GM13976 (cell line): ENCODE data around the gene PAX5.

Experiments used
- DNase-seq: peaks from one replicate; pipeline ENCODE4 v3.0.0; 2012; ENCODE audit warnings: low spot score
- CTCF ChIP-seq: IDR thresholded peaks from 2 replicates; pipeline ENCODE4 v1.5.1; 2012; ENCODE audit warnings: borderline replicate concordance, mild to moderate bottlenecking; ENCODE audit not compliant: insufficient read depth; ENCODE audit errors: extremely low read depth, missing control alignments, control extremely low read depth
- in situ Hi-C: fragments of 300-500 bp; cut with MboI; formaldehyde crosslinking; loops from one replicate; pipeline ENCODE4 v1.12.0; 2022; ENCODE audit warnings: low sequenced_read_pairs, mixed read lengths, inconsistent platforms; ENCODE audit not compliant: unreplicated experiment

PAX5 gene

DNA sequence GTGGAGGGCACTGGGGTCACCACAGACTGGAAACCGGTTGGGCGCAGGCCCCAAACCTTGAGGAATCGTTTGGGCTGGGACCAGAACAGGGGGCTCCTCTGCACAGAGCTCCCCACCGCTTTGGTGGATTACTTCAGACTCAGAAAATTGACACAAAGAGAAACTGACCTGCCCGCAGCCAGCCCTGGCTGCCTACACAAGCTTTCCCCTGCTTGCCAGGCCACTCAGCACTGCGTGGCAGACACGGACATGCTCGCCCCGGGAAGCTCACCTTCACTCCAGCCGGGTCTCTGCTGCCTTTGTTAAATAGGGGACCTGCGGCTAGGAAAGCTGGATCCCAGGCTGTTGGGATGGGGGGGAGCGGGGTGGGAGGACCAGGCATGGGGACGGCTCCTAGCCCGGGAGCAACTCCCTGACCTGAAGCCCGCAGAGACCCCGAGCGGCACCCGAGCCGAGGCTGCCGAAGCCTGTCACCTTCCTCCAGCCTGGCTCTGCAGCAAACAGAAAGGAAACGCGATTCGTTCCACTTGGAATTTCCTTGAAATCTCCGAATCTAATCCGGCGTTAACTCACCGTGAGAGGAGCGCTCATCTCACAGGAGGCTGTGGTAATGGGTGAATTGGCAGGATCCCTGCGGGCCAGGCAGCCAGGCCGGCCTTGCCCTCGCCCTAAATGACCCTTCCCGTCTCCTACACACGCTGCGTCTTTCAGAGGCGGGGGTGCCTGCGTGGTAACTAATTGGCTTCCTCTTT is 8.8 kb downstream of the PAX5 start:
- TF ChIP-seq CTCF: no peak
- in situ Hi-C loops: loop anchor here (5.0 kb wide), 1 partner anchor 262 kb away; no protein-coding TSS in a partner anchor
- DNase-seq: peak; percentile 46

- in situ Hi-C loops: no loop called here
- no peak for DNase-seq
- TF ChIP-seq CTCF: no peak
Measured at GRCh38 chr9:37017546-37017945, 16.5 kb downstream of the PAX5 start.

DNA sequence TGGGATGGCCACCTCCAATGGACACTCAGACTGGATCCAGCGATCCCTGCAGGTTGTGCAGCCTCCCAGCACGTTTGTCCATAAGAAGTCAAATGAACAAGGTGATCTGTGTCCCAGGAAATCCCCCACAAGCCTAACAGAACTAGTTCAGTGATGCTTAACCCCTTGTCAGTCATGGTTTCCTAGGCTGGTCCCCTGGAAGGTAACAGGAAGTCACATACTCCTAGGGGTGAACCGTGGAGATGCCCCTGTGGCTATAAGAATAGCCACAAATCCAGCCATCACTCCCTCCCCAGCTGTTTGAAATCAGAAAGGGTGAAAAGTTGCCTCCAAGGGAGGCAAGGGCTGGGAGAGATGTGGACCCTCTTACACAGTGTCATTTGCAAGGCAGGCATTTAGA is 22.5 kb downstream of the PAX5 start:
- DNase-seq: no peak
- TF ChIP-seq CTCF: no peak
- in situ Hi-C loops: no loop called here

- in situ Hi-C loops: no loop called here
- TF ChIP-seq CTCF: no peak
- DNase-seq: no peak
Measured at GRCh38 chr9:37010976-37011375, 23.1 kb downstream of the PAX5 start.

GRCh38 chr9:37010180-37010579 is 23.9 kb downstream of the PAX5 start:
- in situ Hi-C loops: no loop called here
- TF ChIP-seq CTCF: no peak
- DNase-seq: no peak

DNA sequence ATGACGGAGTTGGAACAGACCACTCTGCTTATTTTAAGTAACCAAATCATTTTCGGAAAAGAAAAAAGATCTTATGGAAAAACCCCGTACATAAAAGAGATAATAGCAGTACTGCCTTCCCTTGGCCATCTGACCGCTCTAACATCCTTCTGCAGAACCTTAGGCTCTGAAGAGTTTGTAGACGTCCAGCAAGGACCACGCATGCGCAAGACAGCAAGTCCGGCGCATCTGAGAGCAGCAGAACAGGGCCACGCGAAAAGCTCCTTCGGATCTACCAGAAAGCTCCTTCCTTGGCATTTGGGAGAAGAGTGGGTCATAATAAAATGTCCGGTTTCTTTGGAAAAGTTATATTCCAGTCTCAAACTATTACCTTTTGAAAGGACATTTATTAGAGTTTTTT is 26.8 kb downstream of the PAX5 start:
- in situ Hi-C loops: no loop called here
- TF ChIP-seq CTCF: no peak
- DNase-seq: no peak

GRCh38 chr9:37005517-37006140 is 28.4 kb downstream of the PAX5 start:
- in situ Hi-C loops: no loop called here
- no peak for TF ChIP-seq CTCF
- DNase-seq: no peak
